NB4 (cell line): Measurements from ENCODE around the gene FAM9C.

Source experiments
- DNase-seq: peaks from one replicate; pipeline ENCODE4 v3.0.0; 2010; ENCODE audit warnings: low read depth
- H3K4me3 ChIP-seq: one replicate; pipeline ENCODE4 v1.5.1; 2011; ENCODE audit warnings: mild to moderate bottlenecking, low read depth, low read length, moderate library complexity
- CTCF ChIP-seq: IDR thresholded peaks from one replicate; pipeline ENCODE4 v1.5.1; 2012; ENCODE audit warnings: low read depth, low read length
- MYC ChIP-seq: IDR thresholded peaks from 2 replicates; pipeline ENCODE4 v1.6.1; 2011; ENCODE audit warnings: low read depth, low read length
- POLR2A ChIP-seq: IDR thresholded peaks from 2 replicates; pipeline ENCODE4 v1.6.1; 2011; ENCODE audit warnings: mild to moderate bottlenecking; ENCODE audit not compliant: insufficient read length; ENCODE audit errors: extremely low read depth
- TF ChIP-seq, protein P1 (sequence below): IDR thresholded peaks from 2 replicates; pipeline ENCODE4 v1.6.1; 2011; ENCODE audit warnings: low read depth, low read length

FAM9C gene

DNA sequence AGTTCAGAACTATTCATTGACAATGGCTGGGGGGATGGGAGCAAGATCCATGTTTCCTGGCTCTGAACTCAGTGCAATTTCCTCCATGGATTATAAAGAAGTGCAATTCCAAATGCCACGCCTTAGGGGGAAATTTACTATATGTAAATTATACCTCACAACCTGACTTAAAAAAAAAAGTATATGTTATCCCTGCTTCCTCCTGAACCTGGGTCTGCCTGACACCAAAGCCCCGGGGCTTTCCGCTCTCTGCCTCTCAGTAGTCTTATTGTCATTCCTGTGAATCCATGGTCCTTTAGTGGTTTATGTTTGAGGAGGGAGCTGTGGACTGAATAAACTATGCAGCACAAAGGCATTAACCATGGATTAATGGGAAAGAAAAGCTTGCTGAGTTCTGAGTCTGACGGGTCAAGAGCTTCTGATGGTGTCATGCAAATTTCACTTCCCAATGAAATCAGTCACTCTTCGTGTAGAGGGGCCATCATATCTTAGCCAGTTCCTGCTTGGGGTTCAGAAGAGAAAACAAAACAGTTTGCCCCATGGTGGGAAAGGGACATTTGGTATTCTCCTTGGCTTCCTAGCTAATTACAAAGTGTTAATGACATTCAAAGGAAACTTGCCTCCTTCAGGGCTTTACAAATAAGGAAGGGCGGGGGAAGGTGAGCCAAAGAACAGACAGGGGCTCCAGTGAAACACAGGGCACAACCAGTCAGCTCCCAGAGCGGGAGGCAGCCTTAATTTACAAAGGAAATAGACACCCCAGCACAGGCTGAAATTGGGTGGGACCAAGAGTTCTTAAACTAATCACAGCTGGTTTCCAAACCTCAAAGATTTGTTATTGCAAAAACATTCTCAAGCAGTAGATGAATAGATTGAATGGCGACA is 14.3 kb downstream of the FAM9C start:
- DNase-seq, result no peak
- no peak for TF ChIP-seq MYC
- TF ChIP-seq, protein P1, sequence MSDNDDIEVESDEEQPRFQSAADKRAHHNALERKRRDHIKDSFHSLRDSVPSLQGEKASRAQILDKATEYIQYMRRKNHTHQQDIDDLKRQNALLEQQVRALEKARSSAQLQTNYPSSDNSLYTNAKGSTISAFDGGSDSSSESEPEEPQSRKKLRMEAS, result no peak
- no peak for TF ChIP-seq CTCF
- TF ChIP-seq POLR2A, result no peak
- H3K4me3 ChIP-seq, result no peak overlapping the region

DNA sequence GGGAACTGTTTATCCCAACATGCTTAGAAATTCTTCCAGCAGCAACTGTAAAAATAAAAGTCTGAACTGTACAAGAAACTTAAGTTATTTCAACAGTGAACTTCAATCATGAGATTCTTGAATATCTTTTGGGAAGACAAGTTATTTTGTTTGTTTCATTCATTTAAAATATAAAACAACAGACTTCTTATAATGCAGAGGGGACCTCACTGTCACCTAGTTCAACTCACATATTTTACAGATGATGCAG is 14.9 kb downstream of the FAM9C start:
- no peak overlapping the region for H3K4me3 ChIP-seq
- DNase-seq, result no peak
- TF ChIP-seq POLR2A, result no peak

DNA sequence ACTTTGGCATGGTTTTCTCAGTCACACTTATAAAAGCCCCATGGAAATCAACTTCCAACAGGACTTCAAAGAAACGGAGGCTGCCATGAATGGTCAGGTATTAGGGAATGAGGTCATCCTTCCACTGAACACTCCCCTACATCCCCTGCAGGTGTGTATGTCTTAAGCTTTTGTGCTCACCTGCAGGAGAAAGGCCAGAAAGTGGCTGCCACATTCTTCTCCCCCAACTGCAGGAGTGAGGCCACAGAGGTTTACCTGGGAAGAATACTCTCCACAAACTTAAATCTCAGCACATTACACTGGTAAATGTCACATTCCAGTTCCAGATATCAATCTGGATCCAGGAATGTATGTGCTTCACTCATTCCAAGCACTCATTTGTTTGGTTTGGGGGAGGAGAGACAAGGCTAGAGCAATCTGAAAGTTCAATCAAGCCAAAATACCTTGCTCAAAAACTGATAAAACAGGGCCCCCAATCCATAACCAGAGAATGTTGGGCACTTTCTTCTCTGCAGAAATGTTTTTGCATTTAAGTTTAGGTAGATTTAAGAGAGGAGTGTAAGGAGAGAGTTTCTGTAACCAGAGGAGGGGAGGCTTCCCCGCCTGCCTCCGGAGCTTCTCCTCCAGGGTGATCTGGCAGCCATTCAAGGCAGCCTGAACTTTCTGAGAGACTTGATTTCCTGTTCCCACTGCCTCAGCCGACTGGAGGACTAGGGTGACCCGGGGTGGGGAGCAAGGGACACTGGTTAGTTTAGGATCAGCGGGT is 15.4 kb downstream of the FAM9C start:
- TF ChIP-seq POLR2A, result no peak
- no peak for TF ChIP-seq CTCF
- no peak for TF ChIP-seq MYC
- TF ChIP-seq, protein P1, result no peak
- no peak for DNase-seq
- H3K4me3 ChIP-seq, result no peak overlapping the region

DNA sequence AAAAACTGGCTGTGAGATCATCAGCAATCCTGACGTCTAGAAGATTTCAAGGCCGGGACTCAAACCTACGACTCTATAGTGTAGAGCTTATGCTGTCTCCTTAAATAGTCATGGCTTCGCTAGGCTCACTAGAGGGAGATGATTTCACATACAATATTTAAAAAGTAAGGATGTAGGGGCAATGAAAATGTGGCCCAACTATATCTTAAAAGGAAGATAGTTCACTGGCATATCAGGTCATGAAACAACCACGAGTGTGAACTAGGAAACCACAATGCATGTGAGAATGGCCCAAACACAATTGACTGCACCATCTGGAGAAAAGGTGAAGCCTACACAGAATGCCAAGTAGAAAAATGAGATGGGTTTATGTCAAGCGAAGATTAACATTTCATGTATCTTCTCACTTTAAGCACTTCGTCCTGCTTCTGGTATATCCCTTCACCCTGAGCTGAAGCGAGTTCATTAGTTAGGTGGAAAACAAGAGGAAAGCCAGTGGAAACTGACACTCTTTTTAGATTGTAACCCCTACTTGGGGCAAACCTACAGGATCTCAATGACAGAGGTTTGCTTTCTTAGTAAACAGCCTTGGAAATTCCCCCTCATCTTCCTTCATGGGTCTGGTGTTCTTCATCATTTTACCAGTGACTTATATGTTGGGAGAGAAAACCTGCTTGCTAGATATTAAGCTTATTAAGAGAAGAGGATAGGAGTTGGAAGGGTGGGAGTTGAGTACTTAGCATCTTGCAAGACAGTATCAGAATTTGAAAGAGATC is 17.4 kb downstream of the FAM9C start:
- DNase-seq, result peak; percentile 34
- no peak for TF ChIP-seq POLR2A
- TF ChIP-seq MYC, result no peak
- TF ChIP-seq, protein P1, result no peak
- no peak for TF ChIP-seq CTCF
- no peak overlapping the region for H3K4me3 ChIP-seq

DNA sequence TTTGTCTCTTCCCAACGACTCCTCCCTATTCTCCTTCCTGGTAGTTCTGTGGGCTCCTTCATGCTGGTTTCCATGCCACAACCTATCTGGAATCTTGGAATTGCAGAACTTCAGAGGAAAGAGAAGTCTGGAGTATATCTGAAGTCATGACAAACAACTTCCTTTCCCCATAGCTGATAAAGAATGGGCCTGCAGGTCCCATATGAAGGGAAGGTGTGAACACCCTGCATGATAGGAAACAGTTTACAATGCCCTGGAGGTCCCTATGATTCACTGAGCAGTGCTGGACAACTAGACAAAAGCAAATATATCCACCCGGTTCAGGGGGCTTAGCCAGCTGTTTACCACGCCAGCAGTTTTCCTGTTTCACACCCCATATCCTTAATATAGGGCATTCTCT is 19.4 kb downstream of the FAM9C start:
- DNase-seq, result no peak
- no peak overlapping the region for H3K4me3 ChIP-seq

More for the DNA sequence above, 19.4 kb downstream of the FAM9C start:
- TF ChIP-seq CTCF, result no peak
